Peyer's patch (tissue), 4 donors: Measurements from ENCODE around the gene SERPINA3.

Source experiments
- POLR2A ChIP-seq, 2 donors: fragments of 450-650 bp; IDR thresholded peaks; one replicate each; pipeline ENCODE4 v1.5.1; 2017; ENCODE audit warnings: antibody characterized with exemption in 2 of 2, mild to moderate bottlenecking in 2 of 2, moderate library complexity in 2 of 2
- TF ChIP-seq, protein P1 (sequence below), 6 experiments: fragments of 450-650 bp in 4 of 6; fragments of 200-600 bp in 2 of 6; sonication (generic) in 1 of 6; IDR thresholded peaks; one replicate each; pipeline ENCODE4 v1.5.1; 2017 to 2019; ENCODE audit warnings: antibody characterized with exemption in 6 of 6, mild to moderate bottlenecking in 3 of 6, moderate library complexity in 1 of 6

DNA sequence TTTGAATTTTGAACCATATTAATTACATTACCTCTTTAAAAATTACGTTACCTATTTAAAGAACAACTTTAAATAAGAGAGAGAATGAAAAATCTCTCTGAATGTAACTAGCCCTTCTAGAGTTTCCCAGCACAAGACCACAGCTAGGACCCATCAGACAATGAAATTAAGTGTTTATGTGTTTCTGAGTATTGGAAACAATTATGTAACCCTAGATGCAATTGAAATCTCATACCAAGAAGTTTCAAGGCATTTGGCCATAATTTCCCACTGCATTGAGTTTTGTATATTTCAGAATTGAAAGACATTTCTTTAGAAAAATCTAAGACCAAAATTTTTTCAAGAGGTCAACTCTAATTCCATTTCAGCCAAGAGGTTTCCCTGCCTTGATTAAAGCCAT is 47.1 kb downstream of the SERPINA3 start:
- TF ChIP-seq POLR2A (IDR thresholded peaks at IDR 0.05): no peak
- TF ChIP-seq, protein P1, sequence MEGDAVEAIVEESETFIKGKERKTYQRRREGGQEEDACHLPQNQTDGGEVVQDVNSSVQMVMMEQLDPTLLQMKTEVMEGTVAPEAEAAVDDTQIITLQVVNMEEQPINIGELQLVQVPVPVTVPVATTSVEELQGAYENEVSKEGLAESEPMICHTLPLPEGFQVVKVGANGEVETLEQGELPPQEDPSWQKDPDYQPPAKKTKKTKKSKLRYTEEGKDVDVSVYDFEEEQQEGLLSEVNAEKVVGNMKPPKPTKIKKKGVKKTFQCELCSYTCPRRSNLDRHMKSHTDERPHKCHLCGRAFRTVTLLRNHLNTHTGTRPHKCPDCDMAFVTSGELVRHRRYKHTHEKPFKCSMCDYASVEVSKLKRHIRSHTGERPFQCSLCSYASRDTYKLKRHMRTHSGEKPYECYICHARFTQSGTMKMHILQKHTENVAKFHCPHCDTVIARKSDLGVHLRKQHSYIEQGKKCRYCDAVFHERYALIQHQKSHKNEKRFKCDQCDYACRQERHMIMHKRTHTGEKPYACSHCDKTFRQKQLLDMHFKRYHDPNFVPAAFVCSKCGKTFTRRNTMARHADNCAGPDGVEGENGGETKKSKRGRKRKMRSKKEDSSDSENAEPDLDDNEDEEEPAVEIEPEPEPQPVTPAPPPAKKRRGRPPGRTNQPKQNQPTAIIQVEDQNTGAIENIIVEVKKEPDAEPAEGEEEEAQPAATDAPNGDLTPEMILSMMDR (IDR thresholded peaks at IDR 0.05): no peak
